GM10248 (cell line): ENCODE measurements around the gene TRPV4.

ENCODE experiments used
- CTCF ChIA-PET: fragments of 300-600 bp; sonication (Branson Sonifier 250); formaldehyde crosslinking; extraction: SDS; loops from one replicate; lab custom pipeline; 2021; ENCODE audit warnings: antibody characterized with exemption; lab: Yijun Ruan, JAX
- POLR2A ChIA-PET: fragments of 350-650 bp; sonication (Branson Sonifier 250); formaldehyde crosslinking; extraction: SDS; loops from one replicate; lab custom pipeline; 2020; ENCODE audit warnings: antibody characterized with exemption; lab: Yijun Ruan, JAX
- DNase-seq: peaks from one replicate; pipeline ENCODE4 v3.0.0; 2012; ENCODE audit errors: extremely low spot score
- CTCF ChIP-seq: IDR thresholded peaks from 2 replicates; pipeline ENCODE4 v1.5.1; 2012; ENCODE audit warnings: mild to moderate bottlenecking, low read depth; ENCODE audit errors: extremely low read depth, missing control alignments, control extremely low read depth

The TRPV4 gene

GRCh38 chr12:109813810-109814416 is 19.3 kb downstream of the TRPV4 start:
- ChIA-PET CTCF (interaction anchor here (1.6 kb wide), 1 partner anchor 9 kb away, joined by 7 read pairs; no protein-coding TSS in a partner anchor), POLR2A (no interaction called here)
- DNase-seq = no peak
- no peak for TF ChIP-seq CTCF

- TF ChIP-seq CTCF = no peak
- no peak for DNase-seq
- CTCF ChIA-PET = interaction anchor here (1.0 to 1.9 kb wide), 2 partner anchors 18 to 33 kb away, joined by 3 to 6 read pairs; no protein-coding TSS in a partner anchor
- POLR2A ChIA-PET = no interaction called here
These were observed 21.6 kb downstream of the TRPV4 start for GRCh38 chr12:109811624-109811995.

DNA sequence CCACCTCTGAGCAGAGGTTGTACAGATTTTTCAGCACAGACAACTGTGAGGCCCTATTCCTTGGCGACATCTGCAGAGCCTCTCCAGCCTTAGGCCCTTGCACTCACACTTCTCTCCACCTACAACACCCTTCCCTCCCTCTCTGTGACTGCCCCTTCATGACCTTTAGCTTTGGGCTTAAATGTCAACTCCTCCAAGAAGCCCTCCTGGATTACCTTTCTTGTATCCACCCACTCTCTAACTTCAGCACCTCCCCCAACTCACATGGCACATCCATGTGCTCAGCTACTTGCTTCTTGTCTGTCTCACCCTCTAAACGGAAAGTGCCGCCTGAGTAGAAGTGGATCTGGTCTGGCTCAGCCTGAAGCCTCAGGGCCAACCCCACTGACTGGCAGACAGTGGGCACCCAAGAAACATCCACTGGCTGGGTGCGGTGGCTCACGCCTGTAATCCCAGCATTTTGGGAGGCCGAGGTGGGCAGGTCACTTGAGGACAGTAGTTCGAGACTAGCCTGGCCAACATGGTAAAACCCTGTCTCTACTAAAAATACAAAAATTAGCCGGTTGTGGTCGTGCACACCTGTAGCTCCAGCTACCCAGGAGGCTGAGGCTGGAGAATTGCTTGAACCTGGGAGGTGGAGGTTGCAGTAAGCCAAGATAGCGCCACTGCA is 22.1 kb downstream of the TRPV4 start:
- POLR2A ChIA-PET = no interaction called here
- CTCF ChIA-PET = interaction anchor here (1.0 to 1.9 kb wide), 2 partner anchors 18 to 34 kb away, joined by 3 to 6 read pairs; no protein-coding TSS in a partner anchor
- no peak for TF ChIP-seq CTCF
- no peak for DNase-seq

GRCh38 chr12:109808876-109809646 is 24.1 kb downstream of the TRPV4 start:
- ChIA-PET CTCF (interaction anchor here (1.4 kb wide), 1 partner anchor 19 kb away, joined by 4 read pairs; no protein-coding TSS in a partner anchor), POLR2A (no interaction called here)
- no peak for TF ChIP-seq CTCF
- no peak for DNase-seq

DNA sequence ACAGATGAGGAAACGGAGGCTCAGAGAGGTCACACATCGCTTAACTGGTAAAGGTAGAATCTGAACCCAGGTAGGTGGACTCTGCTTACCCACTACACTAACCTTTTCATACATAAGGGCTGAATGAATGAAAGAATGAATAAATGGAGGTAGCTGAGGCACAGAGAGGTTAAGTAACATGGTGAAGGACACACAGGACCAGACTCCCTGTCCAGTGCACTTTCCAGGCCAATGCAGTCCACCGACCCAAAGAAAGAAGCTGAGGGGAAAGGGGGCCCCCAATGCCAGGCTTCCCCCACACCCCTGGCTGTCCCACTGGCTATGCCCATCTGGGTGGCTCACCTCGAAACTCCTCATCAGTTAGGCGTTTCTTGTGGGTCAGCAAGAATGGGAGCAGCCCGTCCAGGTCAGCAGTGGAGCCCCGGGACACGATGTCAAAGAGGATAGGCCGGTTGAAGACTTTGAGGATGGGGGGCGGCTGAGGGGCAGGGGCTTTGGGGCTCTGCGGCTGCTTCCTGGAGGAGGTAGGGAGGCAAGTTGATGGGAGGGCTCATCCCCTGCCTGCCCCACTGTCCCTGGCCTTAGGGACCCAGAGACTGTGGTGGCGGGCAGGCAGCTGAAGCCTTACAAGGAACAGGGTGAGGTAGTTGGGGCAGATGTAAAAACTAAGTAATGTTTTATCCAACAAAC is 25.1 kb downstream of the TRPV4 start:
- TF ChIP-seq CTCF = no peak
- CTCF ChIA-PET = interaction anchor here (1.2 to 1.8 kb wide), 3 partner anchors 20 to 54 kb away, joined by 3 to 7 read pairs (median 4); no protein-coding TSS in a partner anchor
- DNase-seq = no peak
- POLR2A ChIA-PET = no interaction called here
